ENCODE measurements around the gene C1orf174.

The C1orf174 gene

DNA sequence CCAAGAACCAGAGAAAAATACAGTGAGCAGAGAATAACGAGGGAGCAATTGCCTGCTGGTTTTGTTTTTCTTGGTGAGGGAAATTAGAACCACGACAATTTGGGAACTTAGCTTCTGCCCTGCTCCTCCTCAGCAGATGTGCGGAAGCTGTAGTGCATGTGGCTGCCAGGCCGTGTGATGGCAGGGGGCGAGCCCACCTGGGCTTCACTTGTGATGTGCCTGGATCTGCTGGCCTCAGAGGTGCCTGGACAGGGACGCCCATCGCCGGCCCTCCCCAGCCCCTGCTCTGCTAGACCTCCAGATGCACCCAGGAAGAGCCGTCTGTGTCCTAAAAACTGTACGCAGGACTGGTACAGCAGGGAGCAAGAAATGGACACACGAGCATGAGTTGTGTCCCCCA is 28.5 kb upstream of the C1orf174 start:
- Histone ChIP-seq H3K27me3 (ENCODE audit: insufficient read depth, poor library complexity, severe bottlenecking) (no peaks in the 10 kb centered on the region), H3K27ac (replicated peaks) (no peak overlapping the region), H3K4me3 (replicated peaks; ENCODE audit: insufficient read depth, low read length) (no peak overlapping the region)
- TF ChIP-seq POLR2AphosphoS5 (IDR thresholded peaks at IDR 0.05; ENCODE audit: low read depth) (no peak), SPI1 (IDR thresholded peaks at IDR 0.05; ENCODE audit: borderline replicate concordance, low read depth) (no peak), REST (IDR thresholded peaks at IDR 0.05; ENCODE audit: insufficient replicate concordance, low read depth) (no peak)
- TF ChIP-seq, protein P1, sequence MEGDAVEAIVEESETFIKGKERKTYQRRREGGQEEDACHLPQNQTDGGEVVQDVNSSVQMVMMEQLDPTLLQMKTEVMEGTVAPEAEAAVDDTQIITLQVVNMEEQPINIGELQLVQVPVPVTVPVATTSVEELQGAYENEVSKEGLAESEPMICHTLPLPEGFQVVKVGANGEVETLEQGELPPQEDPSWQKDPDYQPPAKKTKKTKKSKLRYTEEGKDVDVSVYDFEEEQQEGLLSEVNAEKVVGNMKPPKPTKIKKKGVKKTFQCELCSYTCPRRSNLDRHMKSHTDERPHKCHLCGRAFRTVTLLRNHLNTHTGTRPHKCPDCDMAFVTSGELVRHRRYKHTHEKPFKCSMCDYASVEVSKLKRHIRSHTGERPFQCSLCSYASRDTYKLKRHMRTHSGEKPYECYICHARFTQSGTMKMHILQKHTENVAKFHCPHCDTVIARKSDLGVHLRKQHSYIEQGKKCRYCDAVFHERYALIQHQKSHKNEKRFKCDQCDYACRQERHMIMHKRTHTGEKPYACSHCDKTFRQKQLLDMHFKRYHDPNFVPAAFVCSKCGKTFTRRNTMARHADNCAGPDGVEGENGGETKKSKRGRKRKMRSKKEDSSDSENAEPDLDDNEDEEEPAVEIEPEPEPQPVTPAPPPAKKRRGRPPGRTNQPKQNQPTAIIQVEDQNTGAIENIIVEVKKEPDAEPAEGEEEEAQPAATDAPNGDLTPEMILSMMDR (IDR thresholded peaks at IDR 0.05; ENCODE audit: insufficient read depth, low read length) = no peak
- no peak for DNase-seq (ENCODE audit: low read depth in 1 of 2, low spot score in 1 of 2)

DNA sequence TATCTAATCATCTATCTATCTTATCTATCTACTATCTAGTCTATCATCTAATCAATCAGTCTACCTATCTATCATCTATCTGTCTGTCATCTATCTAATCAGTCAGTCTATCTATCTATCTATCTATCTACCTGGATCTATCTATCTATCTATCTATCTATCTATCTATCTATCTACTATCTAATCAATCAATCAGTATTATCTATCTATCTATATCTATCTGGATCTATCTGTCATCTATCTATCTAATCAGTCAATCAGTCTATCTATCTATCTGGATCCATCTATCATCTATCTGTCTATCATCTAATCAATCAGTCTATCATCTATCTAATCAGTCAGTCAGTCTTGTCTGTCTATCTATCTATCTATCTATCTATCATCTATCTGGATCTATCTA is 26.9 kb upstream of the C1orf174 start:
- TF ChIP-seq, protein P1 (IDR thresholded peaks at IDR 0.05; ENCODE audit: insufficient read depth, low read length) = no peak
- no peak for TF ChIP-seq POLR2AphosphoS5 (IDR thresholded peaks at IDR 0.05; ENCODE audit: low read depth)
- TF ChIP-seq REST (IDR thresholded peaks at IDR 0.05; ENCODE audit: insufficient replicate concordance, low read depth) = no peak
- TF ChIP-seq GABPA (IDR thresholded peaks at IDR 0.05; ENCODE audit: low read depth) = no peak
- TF ChIP-seq SPI1 (IDR thresholded peaks at IDR 0.05; ENCODE audit: borderline replicate concordance, low read depth) = no peak
- no peak overlapping the region for H3K27ac ChIP-seq (replicated peaks)
- H3K4me3 ChIP-seq (replicated peaks; ENCODE audit: insufficient read depth, low read length) = no peak overlapping the region
- DNase-seq (ENCODE audit: low read depth in 1 of 2, low spot score in 1 of 2) = no peak
- H3K27me3 ChIP-seq (ENCODE audit: insufficient read depth, poor library complexity, severe bottlenecking) = no peaks in the 10 kb centered on the region

DNA sequence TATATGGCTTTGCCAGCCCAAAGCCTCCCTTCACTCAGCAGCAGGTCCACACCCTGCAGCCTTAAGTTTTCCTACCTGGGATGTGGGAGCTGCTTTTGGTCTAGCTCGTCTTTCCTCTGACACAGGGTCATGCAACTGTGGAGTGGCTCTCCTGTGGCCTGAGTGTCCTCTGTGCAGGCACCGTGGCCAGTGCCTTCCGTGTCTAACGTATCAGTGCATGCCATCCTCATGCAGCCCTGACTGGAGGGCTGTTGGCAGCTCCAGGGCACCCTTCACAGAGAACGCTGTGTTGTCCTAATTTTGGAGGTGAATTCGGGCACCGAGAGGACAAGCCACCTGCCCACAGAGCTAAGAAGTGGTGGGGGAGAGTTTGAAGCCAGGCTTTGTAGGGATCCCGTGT is 25.7 kb upstream of the C1orf174 start:
- no peak overlapping the region for H3K27ac ChIP-seq (replicated peaks)
- no peak overlapping the region for H3K4me3 ChIP-seq (replicated peaks; ENCODE audit: insufficient read depth, low read length)
- TF ChIP-seq REST (IDR thresholded peaks at IDR 0.05; ENCODE audit: insufficient replicate concordance, low read depth) = no peak
- TF ChIP-seq SPI1 (IDR thresholded peaks at IDR 0.05; ENCODE audit: borderline replicate concordance, low read depth) = no peak
- TF ChIP-seq POLR2AphosphoS5 (IDR thresholded peaks at IDR 0.05; ENCODE audit: low read depth) = no peak
- TF ChIP-seq GABPA (IDR thresholded peaks at IDR 0.05; ENCODE audit: low read depth) = no peak
- TF ChIP-seq, protein P1 (IDR thresholded peaks at IDR 0.05; ENCODE audit: insufficient read depth, low read length) = no peak
- no peaks in the 10 kb centered on the region for H3K27me3 ChIP-seq (ENCODE audit: insufficient read depth, poor library complexity, severe bottlenecking)
- no peak for DNase-seq (ENCODE audit: low read depth in 1 of 2, low spot score in 1 of 2)
